Ishikawa (cell line): Measurements from ENCODE around the gene STON2.

Experiments used
- CEBPB ChIP-seq: IDR thresholded peaks from 2 replicates; pipeline ENCODE4 v1.6.1; 2012
- EGR1 ChIP-seq: IDR thresholded peaks from 2 replicates; pipeline ENCODE4 v1.6.1; 2012
- EP300 ChIP-seq: IDR thresholded peaks from 2 replicates; pipeline ENCODE4 v1.6.1; 2012; ENCODE audit warnings: borderline replicate concordance
- NFIC ChIP-seq: IDR thresholded peaks from 2 replicates; pipeline ENCODE4 v1.6.1; 2012
- RAD21 ChIP-seq: IDR thresholded peaks from 2 replicates; pipeline ENCODE4 v1.6.1; 2012; ENCODE audit warnings: low read depth
- TAF1 ChIP-seq: IDR thresholded peaks from 2 replicates; pipeline ENCODE4 v1.6.1; 2012; ENCODE audit warnings: low read depth, mild to moderate bottlenecking
- TCF12 ChIP-seq: IDR thresholded peaks from 2 replicates; pipeline ENCODE4 v1.6.1; 2012; ENCODE audit warnings: low read depth
- TEAD4 ChIP-seq: IDR thresholded peaks from 2 replicates; pipeline ENCODE4 v1.6.1; 2012
- YY1 ChIP-seq: IDR thresholded peaks from 2 replicates; pipeline ENCODE4 v1.6.1; 2012; ENCODE audit warnings: low read depth
- TF ChIP-seq, protein P1 (sequence below): IDR thresholded peaks from 2 replicates; pipeline ENCODE4 v1.6.1; 2012; ENCODE audit warnings: low read depth, mild to moderate bottlenecking
- TF ChIP-seq, protein P2 (sequence below): IDR thresholded peaks from 2 replicates; pipeline ENCODE4 v1.6.1; 2012
- TF ChIP-seq, protein P3 (sequence below): IDR thresholded peaks from 2 replicates; pipeline ENCODE4 v1.6.1; 2012

DNA sequence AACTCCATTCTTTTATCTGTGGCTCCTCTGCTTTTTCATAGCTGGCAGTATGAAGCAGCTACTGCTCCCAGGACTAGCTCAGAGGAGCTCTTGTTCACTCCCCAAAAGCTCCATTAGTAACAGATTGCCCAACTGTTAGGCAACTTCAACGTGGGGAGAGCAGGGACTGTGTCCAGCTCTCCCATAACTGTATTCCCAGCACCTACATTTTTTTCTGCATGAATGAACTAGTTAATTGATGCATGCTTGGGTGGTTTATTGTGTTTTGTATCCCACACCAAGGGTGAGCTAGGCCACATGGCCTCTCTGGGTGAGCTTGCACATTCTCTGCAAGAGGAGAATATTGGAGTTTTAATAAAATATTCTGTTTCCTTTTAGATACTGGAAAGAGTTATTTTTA, 15.2 kb downstream of the STON2 start:
- peak; percentile 45 for TF ChIP-seq RAD21
- TF ChIP-seq YY1, result no peak
- TF ChIP-seq CEBPB, result peak; percentile 99
- TF ChIP-seq TAF1, result no peak
- peak; percentile 93 for TF ChIP-seq EP300
- TF ChIP-seq, protein P1, sequence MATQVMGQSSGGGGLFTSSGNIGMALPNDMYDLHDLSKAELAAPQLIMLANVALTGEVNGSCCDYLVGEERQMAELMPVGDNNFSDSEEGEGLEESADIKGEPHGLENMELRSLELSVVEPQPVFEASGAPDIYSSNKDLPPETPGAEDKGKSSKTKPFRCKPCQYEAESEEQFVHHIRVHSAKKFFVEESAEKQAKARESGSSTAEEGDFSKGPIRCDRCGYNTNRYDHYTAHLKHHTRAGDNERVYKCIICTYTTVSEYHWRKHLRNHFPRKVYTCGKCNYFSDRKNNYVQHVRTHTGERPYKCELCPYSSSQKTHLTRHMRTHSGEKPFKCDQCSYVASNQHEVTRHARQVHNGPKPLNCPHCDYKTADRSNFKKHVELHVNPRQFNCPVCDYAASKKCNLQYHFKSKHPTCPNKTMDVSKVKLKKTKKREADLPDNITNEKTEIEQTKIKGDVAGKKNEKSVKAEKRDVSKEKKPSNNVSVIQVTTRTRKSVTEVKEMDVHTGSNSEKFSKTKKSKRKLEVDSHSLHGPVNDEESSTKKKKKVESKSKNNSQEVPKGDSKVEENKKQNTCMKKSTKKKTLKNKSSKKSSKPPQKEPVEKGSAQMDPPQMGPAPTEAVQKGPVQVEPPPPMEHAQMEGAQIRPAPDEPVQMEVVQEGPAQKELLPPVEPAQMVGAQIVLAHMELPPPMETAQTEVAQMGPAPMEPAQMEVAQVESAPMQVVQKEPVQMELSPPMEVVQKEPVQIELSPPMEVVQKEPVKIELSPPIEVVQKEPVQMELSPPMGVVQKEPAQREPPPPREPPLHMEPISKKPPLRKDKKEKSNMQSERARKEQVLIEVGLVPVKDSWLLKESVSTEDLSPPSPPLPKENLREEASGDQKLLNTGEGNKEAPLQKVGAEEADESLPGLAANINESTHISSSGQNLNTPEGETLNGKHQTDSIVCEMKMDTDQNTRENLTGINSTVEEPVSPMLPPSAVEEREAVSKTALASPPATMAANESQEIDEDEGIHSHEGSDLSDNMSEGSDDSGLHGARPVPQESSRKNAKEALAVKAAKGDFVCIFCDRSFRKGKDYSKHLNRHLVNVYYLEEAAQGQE, result peak; percentile 27; the same call in 1 of the 2 replicates
- TF ChIP-seq, protein P2, sequence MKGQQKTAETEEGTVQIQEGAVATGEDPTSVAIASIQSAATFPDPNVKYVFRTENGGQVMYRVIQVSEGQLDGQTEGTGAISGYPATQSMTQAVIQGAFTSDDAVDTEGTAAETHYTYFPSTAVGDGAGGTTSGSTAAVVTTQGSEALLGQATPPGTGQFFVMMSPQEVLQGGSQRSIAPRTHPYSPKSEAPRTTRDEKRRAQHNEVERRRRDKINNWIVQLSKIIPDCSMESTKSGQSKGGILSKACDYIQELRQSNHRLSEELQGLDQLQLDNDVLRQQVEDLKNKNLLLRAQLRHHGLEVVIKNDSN, result peak; percentile 64
- TF ChIP-seq, protein P3, sequence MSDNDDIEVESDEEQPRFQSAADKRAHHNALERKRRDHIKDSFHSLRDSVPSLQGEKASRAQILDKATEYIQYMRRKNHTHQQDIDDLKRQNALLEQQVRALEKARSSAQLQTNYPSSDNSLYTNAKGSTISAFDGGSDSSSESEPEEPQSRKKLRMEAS, result peak; percentile 93
- no peak for TF ChIP-seq EGR1
- TF ChIP-seq TEAD4, result peak; percentile 92
- peak; percentile 91 for TF ChIP-seq NFIC
- TF ChIP-seq TCF12, result peak; percentile 94
